IPS DF 4.7 (cell line): ENCODE data around the gene BLCAP.

Experiments
- DNase-seq: peaks from one replicate; pipeline ENCODE4 v3.0.0-alpha.2; 2013; ENCODE audit warnings: low spot score; ENCODE audit errors: extremely low read depth

The BLCAP gene

GRCh38 chr20:37529968-37530600 is 2.4 kb upstream of the BLCAP start:
- no peak for DNase-seq

- DNase-seq: no peak
Observed at GRCh38 chr20:37529214-37529967, 1.7 kb upstream of the BLCAP start.

GRCh38 chr20:37528446-37529213 is 954 bp upstream of the BLCAP start:
- no peak for DNase-seq

GRCh38 chr20:37526839-37527637 is 638 bp downstream of the BLCAP start:
- DNase-seq: no peak

GRCh38 chr20:37526238-37526838 is 1.3 kb downstream of the BLCAP start:
- DNase-seq: no peak

GRCh38 chr20:37525810-37526209 is 1.9 kb downstream of the BLCAP start:
- no peak for DNase-seq

GRCh38 chr20:37524859-37525708 is 2.6 kb downstream of the BLCAP start:
- DNase-seq: no peak

- no peak for DNase-seq
Observed at GRCh38 chr20:37523911-37524700, 3.6 kb downstream of the BLCAP start.

- no peak for DNase-seq
Observed at GRCh38 chr20:37523012-37523391, 4.7 kb downstream of the BLCAP start.

GRCh38 chr20:37522260-37523011 is 5.2 kb downstream of the BLCAP start:
- DNase-seq: no peak

- DNase-seq: no peak
Observed at GRCh38 chr20:37521061-37521771, 6.5 kb downstream of the BLCAP start, which contains the start of gene NNAT. Gene NNAT (plus strand): TSS chr20:37521250. CDS start chr20:37521332, 82 bp downstream.

GRCh38 chr20:37520419-37520955 is 7.2 kb downstream of the BLCAP start:
- DNase-seq: no peak

GRCh38 chr20:37519508-37520418 is 7.9 kb downstream of the BLCAP start:
- DNase-seq: no peak

- DNase-seq: no peak
Observed at GRCh38 chr20:37518606-37519507, 8.8 kb downstream of the BLCAP start.

GRCh38 chr20:37518059-37518458 is 9.6 kb downstream of the BLCAP start:
- no peak for DNase-seq
